HEK293 (cell line): Measurements from ENCODE around the gene NR4A3.

Experiments used
- CTCF ChIA-PET: fragments of 350-600 bp; formaldehyde crosslinking; extraction: SDS; loops from one replicate; lab custom pipeline; 2021; ENCODE audit warnings: antibody characterized with exemption; lab: Yijun Ruan, JAX
- POLR2A ChIA-PET: fragments of 300-600 bp; formaldehyde crosslinking; extraction: SDS; loops from one replicate; lab custom pipeline; 2020; ENCODE audit warnings: antibody characterized with exemption, inconsistent platforms; lab: Yijun Ruan, JAX
- H3K27ac ChIP-seq: fragments of 200-500 bp; sonication (Bioruptor generic); 2 replicates; pipeline ENCODE4 v1.5.1; 2014; ENCODE audit warnings: low read depth, low read length, control low read depth, inconsistent platforms; ENCODE audit errors: extremely low read depth
- H3K36me3 ChIP-seq, 2 experiments: fragments of 200-500 bp in 1 of 2; sonication (Bioruptor generic) in 1 of 2; 1 replicate in 1 of 2; 2 replicates in 1 of 2; pipeline ENCODE4 v1.5.1; 2014 to 2017; ENCODE audit warnings: inconsistent platforms in 2 of 2, low read length in 2 of 2; ENCODE audit not compliant: control insufficient read depth in 2 of 2, insufficient read depth in 1 of 2
- H3K4me1 ChIP-seq: fragments of 200-500 bp; sonication (Bioruptor generic); 2 replicates; pipeline ENCODE4 v1.5.1; 2014; ENCODE audit warnings: mild to moderate bottlenecking, low read length, inconsistent platforms; ENCODE audit not compliant: control insufficient read depth, insufficient read depth
- H3K4me3 ChIP-seq: 2 replicates; pipeline ENCODE4 v1.5.1; 2011; ENCODE audit warnings: low read depth, mild to moderate bottlenecking, control low read depth, low read length, moderate library complexity
- H3K9me3 ChIP-seq: fragments of 200-500 bp; sonication (Bioruptor generic); 2 replicates; pipeline ENCODE4 v1.5.1; 2014; ENCODE audit warnings: low read depth, low read length, inconsistent platforms; ENCODE audit not compliant: control insufficient read depth, insufficient read depth
- HOXC10 ChIP-seq: sonication (generic); formaldehyde crosslinking; IDR thresholded peaks from 2 replicates; pipeline ENCODE4 v1.8.1; 2023; ENCODE audit warnings: mild to moderate bottlenecking, missing genetic modification reagents
- YY2 ChIP-seq: fragments of 450-650 bp; formaldehyde crosslinking; IDR thresholded peaks from 2 replicates; pipeline ENCODE4 v1.5.1; 2016; ENCODE audit warnings: missing biosample characterization, missing genetic modification characterization
- ZBTB49 ChIP-seq: fragments of 450-650 bp; formaldehyde crosslinking; IDR thresholded peaks from 2 replicates; pipeline ENCODE4 v1.5.1; 2016; ENCODE audit warnings: missing biosample characterization, missing genetic modification characterization, low read depth
- ZEB2 ChIP-seq: fragments of 450-650 bp; formaldehyde crosslinking; IDR thresholded peaks from 2 replicates; pipeline ENCODE4 v1.5.1; 2016; ENCODE audit warnings: missing biosample characterization, missing genetic modification characterization
- ZFP69B ChIP-seq: fragments of 450-650 bp; formaldehyde crosslinking; IDR thresholded peaks from 2 replicates; pipeline ENCODE4 v1.5.1; 2016; ENCODE audit warnings: missing biosample characterization, missing genetic modification characterization
- ZNF146 ChIP-seq: fragments of 450-650 bp; formaldehyde crosslinking; IDR thresholded peaks from 2 replicates; pipeline ENCODE4 v1.5.1; 2016; ENCODE audit warnings: missing biosample characterization, missing genetic modification characterization
- ZNF239 ChIP-seq: fragments of 450-650 bp; formaldehyde crosslinking; IDR thresholded peaks from 2 replicates; pipeline ENCODE4 v1.5.1; 2016; ENCODE audit warnings: missing biosample characterization, missing genetic modification characterization
- ZNF292 ChIP-seq: fragments of 450-650 bp; formaldehyde crosslinking; IDR thresholded peaks from 2 replicates; pipeline ENCODE4 v1.5.1; 2016; ENCODE audit warnings: low read depth, missing biosample characterization, missing genetic modification characterization, borderline replicate concordance
- ZNF521 ChIP-seq: fragments of 450-650 bp; formaldehyde crosslinking; IDR thresholded peaks from 2 replicates; pipeline ENCODE4 v1.5.1; 2017; ENCODE audit warnings: missing biosample characterization, mild to moderate bottlenecking, missing genetic modification characterization
- ZNF664 ChIP-seq: fragments of 450-650 bp; formaldehyde crosslinking; IDR thresholded peaks from 2 replicates; pipeline ENCODE4 v1.5.1; 2016; ENCODE audit warnings: missing biosample characterization, missing genetic modification characterization
- ZNF747 ChIP-seq: fragments of 450-650 bp; formaldehyde crosslinking; IDR thresholded peaks from 2 replicates; pipeline ENCODE4 v1.5.1; 2016; ENCODE audit warnings: missing biosample characterization, missing genetic modification characterization
- TF ChIP-seq, protein P1 (sequence below): fragments of 450-650 bp; formaldehyde crosslinking; IDR thresholded peaks from 2 replicates; pipeline ENCODE4 v1.5.1; 2016; ENCODE audit warnings: missing biosample characterization, missing genetic modification characterization
- TF ChIP-seq, protein P2 (sequence below): fragments of 450-650 bp; formaldehyde crosslinking; optimal IDR thresholded peaks from 2 replicates; pipeline ENCODE3; 2016; ENCODE audit warnings: missing biosample characterization, mild to moderate bottlenecking, missing genetic modification characterization
- TF ChIP-seq, protein P3 (sequence below): fragments of 450-650 bp; formaldehyde crosslinking; IDR thresholded peaks from 2 replicates; pipeline ENCODE4 v1.5.1; 2016; ENCODE audit warnings: missing biosample characterization, missing genetic modification characterization
- TF ChIP-seq, protein P4 (sequence below): fragments of 450-650 bp; formaldehyde crosslinking; IDR thresholded peaks from 2 replicates; pipeline ENCODE4 v1.5.1; 2016; ENCODE audit warnings: missing biosample characterization, missing genetic modification characterization
- TF ChIP-seq, protein P5 (sequence below): fragments of 450-650 bp; formaldehyde crosslinking; IDR thresholded peaks from 2 replicates; pipeline ENCODE4 v1.5.1; 2016; ENCODE audit warnings: missing biosample characterization, missing genetic modification characterization

NR4A3 gene

DNA sequence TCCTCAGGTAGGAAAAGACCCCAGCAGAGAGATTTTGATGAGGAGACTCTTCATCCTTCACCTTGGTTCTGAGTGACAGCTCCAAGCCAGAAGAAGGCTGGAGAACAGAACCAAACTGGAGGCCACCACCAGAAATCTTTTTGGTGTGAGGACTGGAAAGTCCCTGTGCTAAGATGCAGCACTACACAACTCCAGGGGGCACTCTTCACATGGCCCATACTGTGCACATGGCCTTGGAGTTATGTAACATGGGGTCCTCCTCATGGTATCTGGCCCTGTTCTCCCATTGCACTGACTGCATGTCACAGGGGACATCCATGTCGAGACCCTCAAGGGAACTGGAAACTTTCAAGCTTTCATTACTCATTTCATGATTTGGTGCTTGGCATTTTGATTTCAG, 67.4 kb downstream of the NR4A3 start:
- Histone ChIP-seq H3K9me3 (no peaks in the 10 kb centered on the region), H3K4me3 (no peak overlapping the region), H3K4me1 (no peaks in the 10 kb centered on the region), H3K36me3 (no peaks in the 10 kb centered on the region), H3K27ac (no peak overlapping the region)
- TF ChIP-seq, protein P1, sequence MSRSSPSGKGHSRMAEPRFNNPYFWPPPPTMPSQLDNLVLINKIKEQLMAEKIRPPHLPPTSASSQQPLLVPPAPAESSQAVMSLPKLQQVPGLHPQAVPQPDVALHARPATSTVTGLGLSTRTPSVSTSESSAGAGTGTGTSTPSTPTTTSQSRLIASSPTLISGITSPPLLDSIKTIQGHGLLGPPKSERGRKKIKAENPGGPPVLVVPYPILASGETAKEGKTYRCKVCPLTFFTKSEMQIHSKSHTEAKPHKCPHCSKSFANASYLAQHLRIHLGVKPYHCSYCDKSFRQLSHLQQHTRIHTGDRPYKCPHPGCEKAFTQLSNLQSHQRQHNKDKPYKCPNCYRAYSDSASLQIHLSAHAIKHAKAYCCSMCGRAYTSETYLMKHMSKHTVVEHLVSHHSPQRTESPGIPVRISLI (tag by site-specific recombination), result no peak
- TF ChIP-seq ZNF521 (tag by site-specific recombination) (no peak), ZNF747 (no peak), ZNF292 (tag by site-specific recombination) (no peak), ZNF664 (tag by site-specific recombination) (no peak), ZBTB49 (tag by site-specific recombination) (no peak), ZEB2 (tag by site-specific recombination) (no peak), YY2 (tag by site-specific recombination) (no peak), ZFP69B (no peak)
- TF ChIP-seq, protein P2, sequence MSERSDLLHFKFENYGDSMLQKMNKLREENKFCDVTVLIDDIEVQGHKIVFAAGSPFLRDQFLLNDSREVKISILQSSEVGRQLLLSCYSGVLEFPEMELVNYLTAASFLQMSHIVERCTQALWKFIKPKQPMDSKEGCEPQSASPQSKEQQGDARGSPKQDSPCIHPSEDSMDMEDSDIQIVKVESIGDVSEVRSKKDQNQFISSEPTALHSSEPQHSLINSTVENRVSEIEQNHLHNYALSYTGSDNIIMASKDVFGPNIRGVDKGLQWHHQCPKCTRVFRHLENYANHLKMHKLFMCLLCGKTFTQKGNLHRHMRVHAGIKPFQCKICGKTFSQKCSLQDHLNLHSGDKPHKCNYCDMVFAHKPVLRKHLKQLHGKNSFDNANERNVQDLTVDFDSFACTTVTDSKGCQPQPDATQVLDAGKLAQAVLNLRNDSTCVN (tag by site-specific recombination), result no peak
- TF ChIP-seq, protein P3, sequence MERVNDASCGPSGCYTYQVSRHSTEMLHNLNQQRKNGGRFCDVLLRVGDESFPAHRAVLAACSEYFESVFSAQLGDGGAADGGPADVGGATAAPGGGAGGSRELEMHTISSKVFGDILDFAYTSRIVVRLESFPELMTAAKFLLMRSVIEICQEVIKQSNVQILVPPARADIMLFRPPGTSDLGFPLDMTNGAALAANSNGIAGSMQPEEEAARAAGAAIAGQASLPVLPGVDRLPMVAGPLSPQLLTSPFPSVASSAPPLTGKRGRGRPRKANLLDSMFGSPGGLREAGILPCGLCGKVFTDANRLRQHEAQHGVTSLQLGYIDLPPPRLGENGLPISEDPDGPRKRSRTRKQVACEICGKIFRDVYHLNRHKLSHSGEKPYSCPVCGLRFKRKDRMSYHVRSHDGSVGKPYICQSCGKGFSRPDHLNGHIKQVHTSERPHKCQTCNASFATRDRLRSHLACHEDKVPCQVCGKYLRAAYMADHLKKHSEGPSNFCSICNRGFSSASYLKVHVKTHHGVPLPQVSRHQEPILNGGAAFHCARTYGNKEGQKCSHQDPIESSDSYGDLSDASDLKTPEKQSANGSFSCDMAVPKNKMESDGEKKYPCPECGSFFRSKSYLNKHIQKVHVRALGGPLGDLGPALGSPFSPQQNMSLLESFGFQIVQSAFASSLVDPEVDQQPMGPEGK (tag by site-specific recombination), result no peak
- TF ChIP-seq, protein P4, sequence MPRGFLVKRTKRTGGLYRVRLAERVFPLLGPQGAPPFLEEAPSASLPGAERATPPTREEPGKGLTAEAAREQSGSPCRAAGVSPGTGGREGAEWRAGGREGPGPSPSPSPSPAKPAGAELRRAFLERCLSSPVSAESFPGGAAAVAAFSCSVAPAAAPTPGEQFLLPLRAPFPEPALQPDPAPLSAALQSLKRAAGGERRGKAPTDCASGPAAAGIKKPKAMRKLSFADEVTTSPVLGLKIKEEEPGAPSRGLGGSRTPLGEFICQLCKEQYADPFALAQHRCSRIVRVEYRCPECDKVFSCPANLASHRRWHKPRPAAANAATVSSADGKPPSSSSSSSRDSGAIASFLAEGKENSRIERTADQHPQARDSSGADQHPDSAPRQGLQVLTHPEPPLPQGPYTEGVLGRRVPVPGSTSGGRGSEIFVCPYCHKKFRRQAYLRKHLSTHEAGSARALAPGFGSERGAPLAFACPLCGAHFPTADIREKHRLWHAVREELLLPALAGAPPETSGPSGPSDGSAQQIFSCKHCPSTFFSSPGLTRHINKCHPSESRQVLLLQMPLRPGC (tag by site-specific recombination), result no peak
- ChIA-PET POLR2A (no interaction called here), CTCF (interaction anchor here (0.6 to 1.5 kb wide), 4 partner anchors 16 to 334 kb away, joined by 3 to 4 read pairs (median 4); no protein-coding TSS in a partner anchor)

DNA sequence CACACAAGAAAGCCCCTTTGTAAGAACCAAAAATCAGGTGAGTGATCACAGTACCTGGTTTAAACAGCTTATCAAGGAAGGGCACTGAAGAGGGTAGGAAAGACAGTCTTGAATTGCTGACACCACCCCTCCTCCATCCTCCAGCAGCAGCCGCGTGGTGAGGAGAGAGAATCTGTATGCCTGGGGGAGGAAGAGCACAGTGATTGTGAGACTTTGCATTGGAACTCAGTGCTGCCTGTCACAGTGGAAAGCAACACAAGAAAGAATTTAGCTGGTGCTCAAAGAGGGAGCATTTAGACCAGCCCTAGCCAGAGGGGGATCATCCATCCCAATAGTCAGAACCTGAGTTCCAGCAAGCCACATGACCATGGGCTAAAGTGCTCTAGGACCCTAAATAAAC, 73.1 kb downstream of the NR4A3 start:
- TF ChIP-seq, protein P5, sequence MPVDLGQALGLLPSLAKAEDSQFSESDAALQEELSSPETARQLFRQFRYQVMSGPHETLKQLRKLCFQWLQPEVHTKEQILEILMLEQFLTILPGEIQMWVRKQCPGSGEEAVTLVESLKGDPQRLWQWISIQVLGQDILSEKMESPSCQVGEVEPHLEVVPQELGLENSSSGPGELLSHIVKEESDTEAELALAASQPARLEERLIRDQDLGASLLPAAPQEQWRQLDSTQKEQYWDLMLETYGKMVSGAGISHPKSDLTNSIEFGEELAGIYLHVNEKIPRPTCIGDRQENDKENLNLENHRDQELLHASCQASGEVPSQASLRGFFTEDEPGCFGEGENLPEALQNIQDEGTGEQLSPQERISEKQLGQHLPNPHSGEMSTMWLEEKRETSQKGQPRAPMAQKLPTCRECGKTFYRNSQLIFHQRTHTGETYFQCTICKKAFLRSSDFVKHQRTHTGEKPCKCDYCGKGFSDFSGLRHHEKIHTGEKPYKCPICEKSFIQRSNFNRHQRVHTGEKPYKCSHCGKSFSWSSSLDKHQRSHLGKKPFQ (tag by site-specific recombination), result no peak
- TF ChIP-seq ZNF239 (tag by site-specific recombination), result no peak
- TF ChIP-seq ZNF146 (tag by site-specific recombination), result no peak
- no peak for TF ChIP-seq HOXC10
- no peak for TF ChIP-seq ZNF521 (tag by site-specific recombination)
- no peak for TF ChIP-seq ZFP69B
- H3K4me3 ChIP-seq, result no peak overlapping the region
- H3K27ac ChIP-seq, result no peak overlapping the region
- H3K4me1 ChIP-seq, result no peaks in the 10 kb centered on the region
- H3K36me3 ChIP-seq, result no peaks in the 10 kb centered on the region
- ChIA-PET POLR2A (no interaction called here), CTCF (interaction anchor here (0.6 kb wide), 2 partner anchors 39 to 411 kb away, joined by 3 read pairs; no protein-coding TSS in a partner anchor)
- H3K9me3 ChIP-seq, result no peaks in the 10 kb centered on the region
